Activated T-cell treated with anti-CD3 and anti-CD28 coated beads, Interleukin-2, amount 50 U/mL, for 72 hours (primary cell): ENCODE measurements around the gene KXD1. TPM values are rescaled to one million over a fixed set of nuclear protein-coding genes. Genes with fewer than 3 reads are reported as not detected.

ENCODE experiments used
- ATAC-seq, 2 donors: fragments of 150-1000 bp; cut with Tn5 transposase; replicated peaks in 1 of 2; 2 replicates each; pipeline ENCODE4 v1.10.0; 2021; ENCODE audit warnings: moderate library complexity in 2 of 2, mild to moderate bottlenecking in 1 of 2
- DNase-seq, 2 donors: peaks; one replicate each; pipeline ENCODE4 v3.0.0; 2021 to 2022; ENCODE audit warnings: mixed read lengths in 1 of 2
- H3K27ac Mint-ChIP-seq: one replicate; pipeline ENCODE4 v1.8.0; 2022; ENCODE audit warnings: mild to moderate bottlenecking, moderate library complexity, mixed read lengths
- H3K27me3 Mint-ChIP-seq: one replicate; pipeline ENCODE4 v1.8.0; 2022; ENCODE audit warnings: low read depth, mixed read lengths
- H3K36me3 Mint-ChIP-seq, 2 donors: one replicate each; pipeline ENCODE4 v1.8.0; 2022; ENCODE audit warnings: mixed read lengths in 2 of 2, mild to moderate bottlenecking in 1 of 2; ENCODE audit not compliant: insufficient read depth in 2 of 2
- H3K4me1 Mint-ChIP-seq: one replicate; pipeline ENCODE4 v1.8.0; 2022; ENCODE audit warnings: low read depth, mixed read lengths
- H3K4me3 Mint-ChIP-seq, 2 donors: one replicate each; pipeline ENCODE4 v1.8.0; 2022; ENCODE audit warnings: mild to moderate bottlenecking in 2 of 2, mixed read lengths in 2 of 2, moderate library complexity in 2 of 2
- H3K9me3 Mint-ChIP-seq, 2 donors: one replicate each; pipeline ENCODE4 v1.8.0; 2022; ENCODE audit warnings: mixed read lengths in 2 of 2
- total RNA-seq, 2 donors: library from RNA; stranded (reverse); gene quantifications; one replicate each; pipeline ENCODE4 v1.2.3, GENCODE V29; 2022

KXD1 gene
- 100 to 1,000 TPM; 127 to 139 TPM for total RNA-seq

GRCh38 chr19:18557411-18558201 is at the start of gene KXD1:
Gene KXD1 (plus strand): TSS chr19:18557870. CDS start chr19:18562057, 4,187 bp downstream.
- Mint-ChIP-seq H3K4me3 (peak within 1 kb of the TSS; percentile 91 to 93), H3K36me3 (peaks cover 5 to 8% of the 10 kb centered on the region in 2 donors), H3K27ac (peak within 1 kb of the TSS; percentile 95), H3K9me3 (no peaks in the 10 kb centered on the region), H3K27me3 (no peaks in the 10 kb centered on the region), H3K4me1 (peaks cover 29% of the 10 kb centered on the region)
- DNase-seq (peak; percentile 98 to 99), ATAC-seq (peak; percentile 99 to 100)

- H3K36me3 Mint-ChIP-seq = no peaks in the 10 kb centered on the region
- ATAC-seq = no peak
- no peaks in the 10 kb centered on the region for H3K9me3 Mint-ChIP-seq
- DNase-seq = no peak
- peaks cover 56% of the 10 kb centered on the region for H3K4me1 Mint-ChIP-seq
- H3K27ac Mint-ChIP-seq = peak overlapping the region; percentile 40
- no peaks in the 10 kb centered on the region for H3K27me3 Mint-ChIP-seq
- no peak overlapping the region for H3K4me3 Mint-ChIP-seq
Measured at GRCh38 chr19:18508585-18508984, 49.1 kb upstream of the KXD1 start.

- peaks cover 51% of the 10 kb centered on the region for H3K4me1 Mint-ChIP-seq
- DNase-seq = no peak
- no peak overlapping the region for H3K27ac Mint-ChIP-seq
- no peak for ATAC-seq
- no peaks in the 10 kb centered on the region for H3K9me3 Mint-ChIP-seq
- no peak overlapping the region for H3K4me3 Mint-ChIP-seq
- no peaks in the 10 kb centered on the region for H3K36me3 Mint-ChIP-seq
- H3K27me3 Mint-ChIP-seq = no peaks in the 10 kb centered on the region
Measured at GRCh38 chr19:18510216-18510615, 47.5 kb upstream of the KXD1 start.

GRCh38 chr19:18513868-18514267 is 43.8 kb upstream of the KXD1 start:
- Mint-ChIP-seq H3K4me1 (peaks cover 38% of the 10 kb centered on the region), H3K27me3 (no peaks in the 10 kb centered on the region), H3K27ac (no peak overlapping the region), H3K4me3 (no peak overlapping the region), H3K36me3 (no peaks in the 10 kb centered on the region), H3K9me3 (no peaks in the 10 kb centered on the region)
- ATAC-seq (no peak), DNase-seq (no peak)

GRCh38 chr19:18514800-18515682 is 42.6 kb upstream of the KXD1 start:
- no peaks in the 10 kb centered on the region for H3K9me3 Mint-ChIP-seq
- H3K27ac Mint-ChIP-seq = no peak overlapping the region
- no peaks in the 10 kb centered on the region for H3K36me3 Mint-ChIP-seq
- peaks cover 37% of the 10 kb centered on the region for H3K4me1 Mint-ChIP-seq
- DNase-seq (no peak), ATAC-seq (peak in 1 of 2 donors; percentile 50)
- no peak overlapping the region for H3K4me3 Mint-ChIP-seq
- no peaks in the 10 kb centered on the region for H3K27me3 Mint-ChIP-seq

GRCh38 chr19:18515959-18516358 is 41.7 kb upstream of the KXD1 start:
- Mint-ChIP-seq H3K27me3 (no peaks in the 10 kb centered on the region), H3K4me1 (peaks cover 37% of the 10 kb centered on the region)

GRCh38 chr19:18517606-18518005 is 40.1 kb upstream of the KXD1 start:
- Mint-ChIP-seq H3K36me3 (peaks cover 4 to 6% of the 10 kb centered on the region in 2 donors), H3K4me1 (peaks cover 39% of the 10 kb centered on the region), H3K9me3 (no peaks in the 10 kb centered on the region), H3K4me3 (no peak overlapping the region), H3K27ac (peak overlapping the region; percentile 46), H3K27me3 (no peaks in the 10 kb centered on the region)
- no peak for ATAC-seq
- DNase-seq = no peak

More at GRCh38 chr19:18515959-18516358, 41.7 kb upstream of the KXD1 start:
- DNase-seq (no peak), ATAC-seq (no peak)
- no peak overlapping the region for H3K4me3 Mint-ChIP-seq
- H3K27ac Mint-ChIP-seq = no peak overlapping the region
- H3K36me3 Mint-ChIP-seq = peaks cover 0 to 2% of the 10 kb centered on the region in 2 donors
- H3K9me3 Mint-ChIP-seq = no peaks in the 10 kb centered on the region

- Mint-ChIP-seq H3K36me3 (peaks cover 4 to 6% of the 10 kb centered on the region in 2 donors), H3K27ac (no peak overlapping the region), H3K9me3 (no peaks in the 10 kb centered on the region), H3K4me1 (peaks cover 39% of the 10 kb centered on the region), H3K27me3 (no peaks in the 10 kb centered on the region), H3K4me3 (no peak overlapping the region)
- ATAC-seq = no peak
- DNase-seq = no peak
Measured at GRCh38 chr19:18518639-18519038, 39.0 kb upstream of the KXD1 start.

- Mint-ChIP-seq H3K4me3 (peak overlapping the region; percentile 96 to 99), H3K27me3 (no peaks in the 10 kb centered on the region), H3K36me3 (peaks cover 4 to 6% of the 10 kb centered on the region in 2 donors), H3K27ac (peak overlapping the region; percentile 94), H3K4me1 (peaks cover 34% of the 10 kb centered on the region), H3K9me3 (no peaks in the 10 kb centered on the region)
- peak; percentile 65 to 70 for DNase-seq
- no peak for ATAC-seq
Measured at GRCh38 chr19:18519962-18520847, 37.5 kb upstream of the KXD1 start.

GRCh38 chr19:18520848-18521691 is 36.6 kb upstream of the KXD1 start:
- no peak for ATAC-seq
- H3K36me3 Mint-ChIP-seq = peaks cover 4 to 6% of the 10 kb centered on the region in 2 donors
- peak; percentile 33 to 35 for DNase-seq
- peaks cover 30% of the 10 kb centered on the region for H3K4me1 Mint-ChIP-seq
- peak overlapping the region; percentile 96 to 99 for H3K4me3 Mint-ChIP-seq
- H3K27ac Mint-ChIP-seq = peak overlapping the region; percentile 94
- no peaks in the 10 kb centered on the region for H3K27me3 Mint-ChIP-seq
- no peaks in the 10 kb centered on the region for H3K9me3 Mint-ChIP-seq

- peak; percentile 12 to 18 for ATAC-seq
- peaks cover 25% of the 10 kb centered on the region for H3K4me1 Mint-ChIP-seq
- H3K9me3 Mint-ChIP-seq = no peaks in the 10 kb centered on the region
- peaks cover 4 to 6% of the 10 kb centered on the region in 2 donors for H3K36me3 Mint-ChIP-seq
- H3K4me3 Mint-ChIP-seq = peak within 1 kb of the TSS; percentile 96 to 99
- DNase-seq = no peak
- H3K27me3 Mint-ChIP-seq = no peaks in the 10 kb centered on the region
- peak within 1 kb of the TSS; percentile 94 for H3K27ac Mint-ChIP-seq
Measured at GRCh38 chr19:18521692-18522123, 36.0 kb upstream of the KXD1 start, which contains the start of gene ELL. Gene ELL (minus strand): TSS chr19:18522070. CDS start chr19:18522055, 15 bp downstream.
